Neutrophil (primary cell): ENCODE results near the gene SPAG7.

Source experiments
- H3K27ac ChIP-seq: fragments of 200-600 bp; sonication (generic); 2 replicates; pipeline ENCODE4 v1.5.1; 2016; ENCODE audit warnings: mild to moderate bottlenecking, moderate library complexity
- H3K27me3 ChIP-seq: fragments of 200-600 bp; sonication (generic); 2 replicates; pipeline ENCODE4 v1.6.0; 2016; ENCODE audit warnings: mild to moderate bottlenecking
- H3K36me3 ChIP-seq: fragments of 200-600 bp; sonication (generic); 2 replicates; pipeline ENCODE4 v1.5.1; 2017
- H3K4me1 ChIP-seq, 2 experiments: fragments of 200-600 bp in 1 of 2; sonication (generic) in 1 of 2; 1 replicate in 1 of 2; 2 replicates in 1 of 2; pipeline versions ENCODE4 v1.5.1 to v1.6.1; 2013 to 2016; ENCODE audit warnings: low read depth in 1 of 2, low read length in 1 of 2, mild to moderate bottlenecking in 1 of 2, moderate library complexity in 1 of 2; ENCODE audit not compliant: control insufficient read depth in 1 of 2, insufficient read depth in 1 of 2
- H3K4me3 ChIP-seq, 2 experiments: fragments of 200-600 bp in 1 of 2; sonication (generic) in 1 of 2; 1 replicate in 1 of 2; 2 replicates in 1 of 2; pipeline ENCODE4 v1.5.1; 2013 to 2016; ENCODE audit warnings: low read depth in 1 of 2, low read length in 1 of 2, mild to moderate bottlenecking in 1 of 2, moderate library complexity in 1 of 2
- H3K9me3 ChIP-seq: fragments of 200-600 bp; sonication (generic); 2 replicates; pipeline ENCODE4 v1.5.1; 2016
- CTCF ChIP-seq: fragments of 200-600 bp; sonication (generic); IDR thresholded peaks from 2 replicates; pipeline ENCODE4 v1.5.1; 2016; ENCODE audit warnings: antibody characterized with exemption

The SPAG7 gene

GRCh38 chr17:4968486-4969046 lies 949 bp upstream of the SPAG7 start:
- Histone ChIP-seq H3K4me1 (peaks cover 46 to 47% of the 10 kb centered on the region in 2 experiments), H3K27me3 (no peaks in the 10 kb centered on the region), H3K9me3 (no peaks in the 10 kb centered on the region), H3K4me3 (peak overlapping the region; percentile 61 to 100), H3K36me3 (peaks cover 51% of the 10 kb centered on the region), H3K27ac (peak overlapping the region; percentile 98)
- TF ChIP-seq CTCF: no peak

- Histone ChIP-seq H3K4me3 (peak overlapping the region; percentile 61 to 100), H3K36me3 (peaks cover 36% of the 10 kb centered on the region), H3K9me3 (no peaks in the 10 kb centered on the region), H3K4me1 (peaks cover 32 to 35% of the 10 kb centered on the region in 2 experiments), H3K27me3 (no peaks in the 10 kb centered on the region), H3K27ac (peak overlapping the region; percentile 98)
- TF ChIP-seq CTCF: no peak
Measured at GRCh38 chr17:4966844-4967538, 626 bp downstream of the SPAG7 start.

GRCh38 chr17:4965311-4965986 lies 2.2 kb downstream of the SPAG7 start:
- H3K4me3 ChIP-seq: no peak overlapping the region

GRCh38 chr17:4960279-4960922 lies 7.2 kb downstream of the SPAG7 start:
- H3K9me3 ChIP-seq: no peaks in the 10 kb centered on the region
- peaks cover under 1 to 7% of the 10 kb centered on the region in 2 experiments for H3K4me1 ChIP-seq
- H3K4me3 ChIP-seq: no peak overlapping the region
- no peak overlapping the region for H3K27ac ChIP-seq
- H3K36me3 ChIP-seq: peaks cover 12% of the 10 kb centered on the region
- H3K27me3 ChIP-seq: no peaks in the 10 kb centered on the region
- TF ChIP-seq CTCF: no peak

More at GRCh38 chr17:4965311-4965986, 2.2 kb downstream of the SPAG7 start:
- no peak for TF ChIP-seq CTCF
- no peaks in the 10 kb centered on the region for H3K9me3 ChIP-seq
- no peaks in the 10 kb centered on the region for H3K27me3 ChIP-seq
- H3K36me3 ChIP-seq: peaks cover 22% of the 10 kb centered on the region
- H3K4me1 ChIP-seq: peaks cover 32 to 35% of the 10 kb centered on the region in 2 experiments
- peak overlapping the region; percentile 98 for H3K27ac ChIP-seq

- no peaks in the 10 kb centered on the region for H3K9me3 ChIP-seq
- peaks cover 12% of the 10 kb centered on the region for H3K36me3 ChIP-seq
- H3K4me1 ChIP-seq: peaks cover 0 to 6% of the 10 kb centered on the region in 2 experiments
- H3K27me3 ChIP-seq: no peaks in the 10 kb centered on the region
- H3K27ac ChIP-seq: no peak overlapping the region
- TF ChIP-seq CTCF: no peak
- no peak overlapping the region for H3K4me3 ChIP-seq
Measured at GRCh38 chr17:4959261-4959965, 8.2 kb downstream of the SPAG7 start.
